Measurements from ENCODE around the gene POP7. TPM values are rescaled to one million over a fixed set of nuclear protein-coding genes. Genes with fewer than 3 reads are reported as not detected.
"Not testable (repeated sequence)": the region's sequence is repeated elsewhere in the genome, so short reads cannot be mapped to it uniquely, and the experiment has no call there.

The POP7 gene
- total RNA-seq, result 30.0 TPM
- long read RNA-seq, transcript POP7-201 (2 exons, 927 nt), result major isoform, 32 of 35 reads
- long read RNA-seq, partial matches to known transcripts, result 3 of 35 reads
- long read RNA-seq, other reads (novel, unspliced or antisense), result 0 of 35 reads

DNA sequence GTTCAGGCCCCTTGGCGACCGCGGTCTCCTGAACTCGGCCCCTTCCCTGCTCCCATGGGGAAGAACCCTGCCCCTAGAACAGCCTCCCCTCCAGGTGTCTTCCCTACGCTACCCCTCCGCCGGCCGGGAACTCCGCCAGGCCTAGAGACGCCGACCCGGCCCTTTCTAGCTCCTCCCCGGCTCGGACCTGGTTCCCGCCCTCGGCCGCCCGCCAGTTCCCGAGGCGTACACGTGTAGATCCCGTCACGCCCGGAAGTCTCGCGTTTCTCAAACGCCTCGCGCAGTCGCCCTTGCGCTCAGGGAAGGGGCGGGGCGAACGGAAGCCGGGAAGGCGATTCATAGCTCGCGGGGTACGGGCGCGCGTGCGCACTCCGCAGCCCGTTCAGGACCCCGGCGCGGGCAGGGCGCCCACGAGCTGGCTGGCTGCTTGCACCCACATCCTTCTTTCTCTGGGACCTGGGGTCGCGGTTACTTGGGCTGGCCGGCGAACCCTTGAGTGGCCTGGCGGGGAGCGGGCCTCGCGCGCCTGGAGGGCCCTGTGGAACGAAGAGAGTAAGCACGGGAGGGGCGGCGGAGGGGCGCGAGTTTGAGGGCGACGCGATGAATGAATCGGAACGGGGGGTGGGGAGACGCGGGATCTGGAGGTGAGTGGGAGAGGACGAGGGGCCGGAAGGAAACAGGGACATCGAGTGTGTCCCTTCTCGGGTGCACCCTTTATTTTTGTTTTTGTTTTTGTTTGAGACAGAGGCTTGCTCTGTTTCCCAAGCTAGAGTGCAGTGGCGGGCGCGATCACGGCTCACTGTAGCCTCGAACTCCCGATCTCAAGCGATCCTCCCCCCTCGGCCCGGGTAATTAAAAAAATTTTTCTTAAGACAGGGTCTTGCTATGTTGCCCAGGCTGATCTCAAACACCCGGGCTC is at the start of gene POP7:
Gene POP7 (plus strand): TSS at position 369 of the 919 bp plus-strand sequence. CDS start 710 bp downstream, outside the sequence.
- ATAC-seq (peak; percentile 97), DNase-seq (peak; percentile 100)
- intact Hi-C loops (cut with micrococcal nuclease), result loop anchor here (10.0 kb wide), 1 partner anchor 149 kb away; the partner anchor contains the start of gene SLC12A9

DNA sequence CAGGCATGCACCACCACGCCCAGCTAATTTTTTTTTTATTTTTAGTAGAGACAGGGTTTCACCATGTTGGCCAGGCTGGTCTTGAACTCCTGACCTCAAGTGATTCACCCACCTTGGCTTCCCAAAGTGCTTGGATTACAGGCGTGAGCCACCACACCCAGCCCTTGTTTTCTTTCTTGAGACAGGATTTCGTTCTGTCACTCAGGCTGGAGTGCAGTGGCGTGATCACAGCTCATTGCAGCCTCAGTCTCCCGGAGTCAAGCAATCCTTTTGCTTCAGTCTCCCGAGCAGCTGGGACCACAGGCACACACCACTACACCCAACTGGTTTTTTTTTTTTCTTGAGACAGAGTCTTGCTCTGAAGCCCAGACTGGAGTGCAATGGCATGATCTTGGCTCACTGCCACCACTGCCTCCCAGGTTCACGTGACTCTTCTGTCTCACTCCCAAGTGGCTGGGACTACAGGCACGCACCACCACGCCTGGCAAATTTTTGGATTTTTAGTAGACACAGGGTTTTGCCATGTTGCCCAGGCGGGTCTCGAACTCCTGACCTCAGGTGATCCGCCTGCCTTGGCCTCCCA is 43.6 kb upstream of the POP7 start:
- ATAC-seq; intact Hi-C loops (cut with micrococcal nuclease): not testable (repeated sequence)
- peak; percentile 24 for DNase-seq

DNA sequence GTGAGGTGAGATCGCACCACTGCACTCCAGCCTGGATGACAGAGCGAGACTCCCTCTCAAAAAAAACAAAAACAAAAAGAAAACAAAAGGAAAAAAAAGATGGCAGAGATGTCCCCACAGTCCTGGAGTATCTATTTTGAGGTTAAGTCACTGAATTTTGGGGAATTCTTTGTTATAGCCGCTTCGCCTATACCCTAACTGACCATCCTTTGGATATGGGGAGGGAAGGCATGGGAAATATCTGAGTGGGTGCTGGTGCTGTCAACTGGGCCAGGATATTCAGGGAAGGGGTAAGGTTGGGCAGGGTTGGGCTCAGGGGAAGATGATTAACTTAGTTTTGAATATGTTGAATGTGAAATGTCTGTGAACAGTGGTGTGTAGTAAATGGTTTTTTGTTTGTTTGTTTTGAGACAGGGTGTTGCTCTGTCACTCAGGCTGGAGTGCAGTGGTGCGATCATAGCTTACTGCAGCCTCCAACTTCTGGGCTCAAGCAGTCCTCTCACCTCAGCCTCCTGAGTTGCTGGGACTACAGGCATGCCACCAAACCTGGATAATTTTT is 40.7 kb upstream of the POP7 start:
- no peak for DNase-seq
- intact Hi-C loops (cut with micrococcal nuclease), result no loop called here
- ATAC-seq, result no peak

DNA sequence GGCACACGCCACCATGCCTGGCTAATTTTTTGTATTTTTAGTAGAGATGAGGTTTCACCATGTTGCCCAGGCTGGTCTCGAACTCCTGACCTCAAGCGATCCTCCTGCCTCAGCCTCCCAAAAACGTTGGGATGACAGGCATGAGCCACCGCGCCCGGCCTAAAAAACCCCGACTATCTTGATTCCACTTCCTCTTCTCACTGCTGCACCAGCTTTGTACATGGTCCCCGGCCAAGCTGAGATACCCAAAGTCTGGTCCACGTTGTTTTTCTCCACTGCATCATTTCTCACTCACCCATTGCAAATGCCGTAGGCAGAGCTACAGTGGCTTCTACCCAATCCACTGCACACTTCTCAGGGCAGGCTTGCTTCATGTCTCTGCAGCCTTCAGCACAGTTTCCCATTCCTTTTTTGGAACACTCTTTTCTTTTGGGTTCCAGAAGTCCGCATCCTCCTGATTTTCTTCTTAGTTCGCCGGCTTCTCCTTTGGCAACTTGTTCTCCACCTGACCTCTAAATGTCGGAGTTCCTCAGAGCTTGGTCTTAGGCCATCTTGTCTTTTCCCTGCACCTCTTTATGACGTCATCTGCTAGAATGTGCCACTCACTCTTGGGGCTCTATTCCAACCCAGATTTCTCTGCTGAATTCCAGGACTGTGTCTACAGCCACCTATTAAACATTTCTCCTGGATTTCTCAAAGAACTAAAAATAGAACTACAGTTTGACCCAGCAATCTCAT is 38.4 kb upstream of the POP7 start:
- DNase-seq (no peak), ATAC-seq (no peak)
- intact Hi-C loops (cut with micrococcal nuclease), result no loop called here

DNA sequence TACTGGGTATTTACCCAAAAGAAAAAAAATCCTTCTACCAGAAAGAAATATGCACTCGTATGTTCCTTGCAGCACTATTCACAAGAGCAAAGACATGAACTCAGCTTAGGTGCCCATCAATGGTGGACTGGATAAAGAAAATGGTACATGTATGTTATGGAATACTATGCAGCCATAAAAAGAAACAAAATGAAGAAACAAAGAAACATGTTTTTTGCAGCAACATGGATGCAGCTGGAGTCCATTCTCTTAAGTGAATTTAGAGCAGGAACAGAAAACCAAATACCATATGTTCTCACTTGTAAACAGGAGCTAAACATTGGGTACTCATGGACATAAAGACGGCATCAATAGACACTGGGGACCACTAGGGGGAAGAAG is 37.9 kb upstream of the POP7 start:
- no peak for DNase-seq
- no peak for ATAC-seq
- intact Hi-C loops (cut with micrococcal nuclease), result no loop called here

DNA sequence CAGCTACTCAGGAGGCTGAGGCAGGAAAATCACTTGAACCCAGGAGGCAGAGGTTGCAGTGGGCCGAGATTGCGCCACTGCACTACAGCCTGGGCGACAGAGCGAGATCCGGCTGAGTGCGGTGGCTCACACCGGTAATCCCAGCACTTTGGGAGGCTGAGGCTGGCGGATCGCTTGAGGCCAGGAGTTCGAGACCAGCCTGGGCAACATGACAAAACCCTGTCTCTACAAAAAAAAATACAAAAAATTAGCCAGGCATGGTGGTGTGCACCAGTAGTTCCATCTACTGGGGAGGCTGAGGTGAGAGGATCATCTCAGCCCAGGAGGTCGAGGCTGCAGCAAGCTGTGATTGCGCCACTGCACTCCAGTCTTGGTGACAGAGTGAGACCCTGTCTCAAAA is 36.8 kb upstream of the POP7 start:
- intact Hi-C loops (cut with micrococcal nuclease); DNase-seq; ATAC-seq: not testable (repeated sequence)

DNA sequence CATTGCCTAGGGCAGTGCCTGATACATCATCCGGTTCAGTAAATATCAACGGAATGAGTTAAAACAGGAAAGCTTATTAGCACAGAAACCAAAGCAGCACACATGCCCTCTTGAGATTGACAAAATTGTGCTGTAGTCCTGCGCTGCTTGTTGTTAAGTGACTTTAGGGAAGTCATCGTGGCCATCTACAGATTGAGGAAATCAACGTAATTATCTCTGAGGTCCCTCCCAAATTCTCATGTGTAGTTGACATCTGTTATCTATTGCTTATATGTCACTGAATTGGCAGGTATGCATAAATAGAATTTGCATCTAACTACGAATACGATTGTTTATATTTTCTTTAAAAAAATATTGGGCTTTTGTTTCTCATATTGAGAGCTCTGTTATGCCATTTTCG is 35.8 kb upstream of the POP7 start:
- no peak for ATAC-seq
- intact Hi-C loops (cut with micrococcal nuclease), result no loop called here

DNA sequence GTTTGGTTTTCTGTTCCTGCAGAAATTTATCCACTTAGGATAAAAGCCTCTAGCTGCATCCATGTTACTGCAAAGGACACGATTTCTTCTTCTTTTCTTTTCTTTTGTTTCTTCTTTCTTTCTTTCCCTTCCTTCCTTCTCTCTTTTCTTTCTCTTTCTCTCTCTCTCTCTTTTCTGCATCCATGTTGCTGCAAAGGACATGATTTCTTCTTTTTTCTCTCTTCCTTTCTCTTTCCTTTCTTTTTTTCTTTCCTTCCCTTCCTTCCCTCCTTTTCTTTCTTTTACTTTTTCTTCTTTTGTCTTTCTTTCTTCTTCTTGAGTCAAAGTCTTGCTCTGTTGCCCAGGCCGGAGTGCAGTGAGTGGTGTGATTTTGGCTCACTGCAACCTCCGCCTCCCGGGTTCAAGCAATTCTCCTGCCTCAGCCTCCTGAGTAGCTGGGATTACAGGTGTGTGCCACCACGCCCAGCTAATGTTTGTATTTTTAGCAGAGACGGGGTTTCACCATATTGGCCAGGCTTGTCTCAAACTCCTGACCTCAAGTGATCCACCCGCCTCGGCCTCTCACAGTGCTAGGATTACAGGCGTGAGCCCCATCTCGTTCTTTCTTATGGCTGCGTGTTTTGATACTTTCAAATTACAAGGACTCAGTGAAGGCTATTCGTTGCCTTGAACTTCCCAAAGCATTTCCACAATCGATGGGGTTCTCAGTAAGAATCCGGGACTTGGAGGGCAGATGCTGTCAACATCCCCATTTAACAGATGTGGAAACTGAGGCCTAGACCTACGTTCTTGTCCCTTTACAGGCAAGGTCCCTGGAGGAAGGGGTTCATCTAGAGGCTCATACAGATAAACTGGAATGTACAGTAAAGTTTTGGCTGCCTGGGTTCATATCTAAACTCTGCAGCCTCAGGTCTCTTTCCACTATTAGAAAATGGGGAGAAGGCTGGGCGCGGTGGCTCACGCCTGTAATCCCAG is 34.3 kb upstream of the POP7 start:
- no peak for ATAC-seq
- intact Hi-C loops (cut with micrococcal nuclease), result no loop called here
- DNase-seq, result no peak

More for the DNA sequence above, 35.8 kb upstream of the POP7 start:
- no peak for DNase-seq

DNA sequence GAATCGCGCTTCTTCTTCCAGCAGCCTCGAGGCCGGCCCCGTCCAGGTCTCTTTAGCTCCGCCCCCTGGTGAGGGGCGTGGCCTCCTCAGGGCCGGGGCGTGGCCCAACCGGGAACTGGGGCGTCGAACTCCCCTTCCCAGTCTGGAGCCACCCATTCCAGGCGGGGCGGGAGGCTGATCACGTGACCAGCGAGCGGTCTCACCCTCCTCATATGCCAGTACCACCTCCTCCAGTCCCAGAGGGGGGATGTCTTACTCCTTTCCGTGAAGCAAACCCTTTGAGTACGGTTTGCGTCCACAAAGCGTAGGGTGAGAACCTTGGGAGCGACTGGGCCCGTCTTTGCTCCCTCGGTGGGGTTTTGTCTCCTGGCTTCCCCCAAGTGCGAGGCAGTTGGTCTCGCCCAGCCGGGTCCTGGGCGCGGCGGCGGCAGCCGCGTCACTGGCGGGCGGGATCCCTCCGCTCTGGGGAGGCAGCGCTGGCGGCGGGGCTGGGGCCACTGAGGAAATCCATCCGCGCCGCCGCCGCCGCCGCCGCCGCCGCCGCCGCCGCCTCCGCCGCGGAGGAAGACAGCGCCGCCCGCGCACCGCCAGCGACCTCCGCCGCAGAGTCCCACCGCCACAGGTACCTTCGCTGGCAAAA is 32.5 kb upstream of the POP7 start, which contains the start of gene GNB2:
Gene GNB2 (plus strand): TSS at position 439 of the 640 bp plus-strand sequence. CDS start 2,526 bp downstream, outside the sequence.
- DNase-seq (peak; percentile 99), ATAC-seq (peak; percentile 86)
- intact Hi-C loops (cut with micrococcal nuclease), result no loop called here

DNA sequence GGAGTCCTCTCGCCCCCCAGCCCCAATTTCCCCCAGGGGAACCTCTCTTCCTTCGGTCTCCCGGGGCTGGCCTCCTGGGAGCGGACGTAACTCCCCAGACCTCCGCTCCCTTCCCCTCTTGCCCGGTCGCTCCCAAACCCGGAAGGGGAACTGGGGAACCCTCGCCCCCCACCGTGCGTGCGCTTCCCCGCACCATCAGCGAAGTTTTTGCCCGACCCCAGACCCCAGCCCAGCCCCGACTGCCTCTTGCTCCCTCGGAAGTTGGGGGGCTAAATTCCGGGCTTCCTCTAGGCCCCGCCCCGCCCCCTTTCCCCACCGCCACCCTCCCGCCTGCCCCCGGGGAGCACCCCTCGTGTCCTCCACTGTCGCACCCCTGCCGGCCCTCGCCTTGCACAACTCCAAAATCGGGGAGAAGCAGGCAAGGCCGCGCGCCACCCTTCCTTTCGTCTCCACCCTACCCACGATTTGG is 31.9 kb upstream of the POP7 start:
- ATAC-seq (peak; percentile 1), DNase-seq (peak; percentile 69)
- intact Hi-C loops (cut with micrococcal nuclease), result no loop called here

DNA sequence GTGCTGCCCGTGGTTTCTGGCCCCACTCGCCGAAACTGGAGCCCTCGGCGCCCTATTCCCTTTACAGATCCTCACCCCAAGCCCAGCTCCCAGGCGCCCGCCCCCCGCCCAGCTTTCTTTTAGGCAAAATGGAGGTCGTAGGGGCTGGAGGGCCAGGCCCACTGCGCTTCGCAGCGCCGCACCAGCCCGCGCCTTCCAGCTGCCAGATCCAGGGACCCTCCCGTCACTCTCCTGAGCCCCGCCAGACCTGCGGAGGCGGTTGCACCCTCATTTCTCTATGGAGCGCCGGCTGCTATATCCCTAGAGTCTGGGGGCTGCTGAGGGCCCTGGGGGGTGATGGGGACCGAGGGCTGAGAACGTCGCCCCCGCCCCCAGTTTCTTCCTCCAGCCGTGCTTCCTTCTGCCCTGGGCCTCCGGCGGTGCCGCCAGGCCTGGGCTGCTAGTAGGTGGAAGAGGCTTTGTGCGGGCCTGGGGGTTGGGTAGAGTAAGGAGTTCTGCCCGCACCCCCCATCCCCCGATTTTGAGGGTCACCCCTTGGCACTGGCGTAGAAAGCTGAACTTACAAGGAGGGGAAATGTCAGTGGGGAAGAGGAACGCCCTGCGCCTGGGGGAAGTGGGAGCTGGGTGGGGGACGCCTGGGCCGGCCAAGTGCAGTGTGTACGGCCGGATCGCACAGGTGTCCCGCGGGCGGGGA is 31.4 kb upstream of the POP7 start:
- DNase-seq (peak; percentile 62), ATAC-seq (no peak)
- intact Hi-C loops (cut with micrococcal nuclease), result no loop called here

DNA sequence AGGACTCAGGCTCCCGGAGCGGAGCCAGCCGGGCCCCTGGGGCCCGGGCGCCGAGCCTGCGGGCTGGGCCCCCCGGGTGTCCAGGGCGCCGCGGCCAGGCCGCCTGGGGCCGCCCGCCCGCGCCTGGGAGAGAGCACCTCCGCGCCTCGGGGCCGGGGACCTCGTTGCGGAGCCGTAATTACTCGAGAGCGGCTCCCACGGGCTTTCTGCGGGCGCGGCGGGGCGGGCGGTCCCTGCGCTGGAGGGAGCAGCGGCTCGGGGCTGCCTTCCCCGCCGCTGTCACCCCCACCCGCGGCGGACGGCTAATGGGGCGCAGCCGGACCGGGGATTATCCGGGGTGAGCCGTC is 30.8 kb upstream of the POP7 start:
- ATAC-seq, result peak; percentile 1
- intact Hi-C loops (cut with micrococcal nuclease), result no loop called here
- DNase-seq, result peak; percentile 61

DNA sequence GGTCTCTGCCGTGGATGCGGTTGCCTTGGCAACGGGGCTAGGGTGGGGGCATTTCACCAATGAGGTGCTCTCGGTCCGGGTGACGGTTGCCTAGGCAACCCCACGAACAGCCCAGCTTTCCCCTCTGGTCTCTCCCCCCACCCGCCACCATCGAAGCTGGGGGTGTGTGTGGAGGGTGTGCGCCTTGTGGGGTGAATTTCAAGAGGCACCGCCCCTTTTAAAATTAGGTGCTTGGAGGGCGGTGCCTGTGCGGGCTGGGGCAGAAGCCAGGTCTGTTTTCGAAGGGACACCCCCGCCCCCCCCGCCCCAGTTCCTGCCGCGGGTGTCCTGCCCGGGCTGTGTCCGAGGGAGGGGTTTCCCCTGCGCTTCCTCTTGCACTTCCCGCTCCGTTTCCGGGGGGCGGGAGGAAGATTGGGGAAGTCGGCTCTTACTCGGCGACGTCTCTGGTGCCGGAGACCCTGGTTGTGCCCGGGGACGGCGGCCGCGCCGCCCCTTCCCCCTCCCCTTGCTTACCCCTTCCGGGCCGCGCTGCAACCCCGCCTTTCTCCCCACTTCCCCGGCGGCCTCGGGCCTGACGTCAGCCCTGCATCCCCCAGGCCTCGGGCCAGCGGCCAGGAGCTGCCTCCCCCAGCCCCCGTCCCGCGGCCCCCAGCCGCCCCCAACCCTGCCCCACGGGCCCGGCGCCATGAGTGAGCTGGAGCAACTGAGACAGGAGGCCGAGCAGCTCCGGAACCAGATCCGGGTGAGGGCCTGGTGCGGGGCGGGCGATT is 30.2 kb upstream of the POP7 start:
- DNase-seq (peak; percentile 91), ATAC-seq (peak; percentile 36)
- intact Hi-C loops (cut with micrococcal nuclease), result no loop called here

DNA sequence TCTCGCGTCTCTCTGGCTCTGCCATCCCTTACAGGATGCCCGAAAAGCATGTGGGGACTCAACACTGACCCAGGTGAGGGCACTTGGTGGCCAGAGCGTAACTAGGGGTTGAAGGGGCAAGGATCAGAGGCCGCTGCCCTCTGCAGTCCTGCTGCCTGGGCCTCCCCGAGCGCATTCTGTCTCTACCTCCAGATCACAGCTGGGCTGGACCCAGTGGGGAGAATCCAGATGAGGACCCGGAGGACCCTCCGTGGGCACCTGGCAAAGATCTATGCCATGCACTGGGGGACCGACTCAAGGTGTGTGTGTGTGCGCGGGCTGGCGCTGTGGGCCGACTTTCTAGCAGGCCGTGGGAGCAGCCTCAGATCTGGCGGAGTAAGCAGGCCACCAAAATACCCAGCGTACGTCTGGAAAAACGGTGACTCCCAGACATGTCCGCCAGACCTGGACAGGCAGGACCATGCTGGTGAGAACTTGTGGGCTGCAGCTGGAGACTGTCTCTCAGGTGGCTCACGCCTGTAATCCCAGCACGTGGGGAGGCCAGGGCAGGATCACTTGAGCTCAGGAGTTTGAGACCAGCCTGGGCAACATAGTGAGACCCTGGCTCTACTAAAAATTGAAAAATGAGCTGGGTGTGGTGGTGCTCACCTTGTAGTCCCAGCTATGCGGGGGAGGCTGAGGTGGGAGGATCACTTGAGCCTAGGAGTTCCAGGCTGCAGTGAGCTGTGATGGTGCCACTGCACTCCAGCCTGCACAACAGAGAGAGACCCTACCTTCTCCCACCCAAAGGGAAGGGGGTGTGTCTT is 29.2 kb upstream of the POP7 start:
- intact Hi-C loops (cut with micrococcal nuclease), result no loop called here
- DNase-seq, result peak; percentile 45
- no peak for ATAC-seq
